Measurements from ENCODE around the gene TSC1.

TSC1 gene

GRCh38 chr9:132931178-132931735 lies 13.2 kb downstream of the TSC1 start:
- DNase-seq: no peak

GRCh38 chr9:132927704-132928103 lies 16.7 kb downstream of the TSC1 start:
- DNase-seq: no peak

- no peak for DNase-seq
Measured at GRCh38 chr9:132923346-132923902, 21.0 kb downstream of the TSC1 start.

GRCh38 chr9:132919614-132920268 lies 24.7 kb downstream of the TSC1 start:
- DNase-seq: no peak

- DNase-seq: no peak
Measured at GRCh38 chr9:132914924-132915323, 29.5 kb downstream of the TSC1 start.

GRCh38 chr9:132912131-132912530 lies 32.3 kb downstream of the TSC1 start:
- DNase-seq: no peak

GRCh38 chr9:132910376-132910775 lies 34.0 kb downstream of the TSC1 start:
- no peak for DNase-seq

GRCh38 chr9:132909311-132909710 lies 35.1 kb downstream of the TSC1 start:
- DNase-seq: no peak

GRCh38 chr9:132908635-132909034 lies 35.8 kb downstream of the TSC1 start:
- DNase-seq: peak; percentile 10

GRCh38 chr9:132905726-132906125 lies 38.7 kb downstream of the TSC1 start:
- DNase-seq: no peak

GRCh38 chr9:132903574-132904492 lies 40.6 kb downstream of the TSC1 start:
- DNase-seq: no peak

GRCh38 chr9:132901858-132902831 lies 42.3 kb downstream of the TSC1 start:
- DNase-seq: peak; percentile 59

- DNase-seq: no peak
Measured at GRCh38 chr9:132898051-132898450, 46.4 kb downstream of the TSC1 start.

GRCh38 chr9:132896906-132897305 lies 47.5 kb downstream of the TSC1 start:
- no peak for DNase-seq

- DNase-seq: no peak
Measured at GRCh38 chr9:132896264-132896663, 48.2 kb downstream of the TSC1 start.

- DNase-seq: no peak
Measured at GRCh38 chr9:132894862-132895835, 49.3 kb downstream of the TSC1 start.

- no peak for DNase-seq
Measured at GRCh38 chr9:132894346-132894745, 50.1 kb downstream of the TSC1 start.

GRCh38 chr9:132892400-132892799 lies 52.0 kb downstream of the TSC1 start:
- no peak for DNase-seq

- no peak for DNase-seq
Measured at GRCh38 chr9:132888151-132888550, 56.3 kb downstream of the TSC1 start.

- no peak for DNase-seq
Measured at GRCh38 chr9:132887181-132888120, 57.0 kb downstream of the TSC1 start.
